Spleen (tissue), 7 donors: ENCODE measurements around the gene CLIP2.
"Not testable (repeated sequence)": the region's sequence is repeated elsewhere in the genome, so short reads cannot be mapped to it uniquely, and the experiment has no call there.

ENCODE experiments used
- CTCF ChIP-seq, 11 experiments: fragments of 200-600 bp in 7 of 11; fragments of 450-650 bp in 4 of 11; sonication (generic) in 4 of 11; IDR thresholded peaks in 8 of 11; conservative IDR thresholded peaks in 3 of 11; 1 replicate in 7 of 11; 2 replicates in 4 of 11; pipeline versions ENCODE4 v1.4.0 to v1.8.0; 2016 to 2021; ENCODE audit warnings: antibody characterized with exemption in 11 of 11, inconsistent platforms in 4 of 11, mild to moderate bottlenecking in 1 of 11
- POLR2A ChIP-seq, 3 donors: fragments of 450-650 bp; IDR thresholded peaks; one replicate each; pipeline ENCODE4 v1.5.1; 2017; ENCODE audit warnings: antibody characterized with exemption in 3 of 3, mild to moderate bottlenecking in 1 of 3
- POLR2AphosphoS5 ChIP-seq, 3 donors: sonication (generic); formaldehyde crosslinking; IDR thresholded peaks; one replicate each; pipeline ENCODE4 v1.5.1; 2017; ENCODE audit warnings: antibody characterized with exemption in 3 of 3
- donor health status: DM: no; HTN: no; CAD: no; lungs with moderate emphysema.
- donor health status: DM: no; HTN: no; CAD: no.
- donor health status: DM: no; HTN: no; CAD: no.

DNA sequence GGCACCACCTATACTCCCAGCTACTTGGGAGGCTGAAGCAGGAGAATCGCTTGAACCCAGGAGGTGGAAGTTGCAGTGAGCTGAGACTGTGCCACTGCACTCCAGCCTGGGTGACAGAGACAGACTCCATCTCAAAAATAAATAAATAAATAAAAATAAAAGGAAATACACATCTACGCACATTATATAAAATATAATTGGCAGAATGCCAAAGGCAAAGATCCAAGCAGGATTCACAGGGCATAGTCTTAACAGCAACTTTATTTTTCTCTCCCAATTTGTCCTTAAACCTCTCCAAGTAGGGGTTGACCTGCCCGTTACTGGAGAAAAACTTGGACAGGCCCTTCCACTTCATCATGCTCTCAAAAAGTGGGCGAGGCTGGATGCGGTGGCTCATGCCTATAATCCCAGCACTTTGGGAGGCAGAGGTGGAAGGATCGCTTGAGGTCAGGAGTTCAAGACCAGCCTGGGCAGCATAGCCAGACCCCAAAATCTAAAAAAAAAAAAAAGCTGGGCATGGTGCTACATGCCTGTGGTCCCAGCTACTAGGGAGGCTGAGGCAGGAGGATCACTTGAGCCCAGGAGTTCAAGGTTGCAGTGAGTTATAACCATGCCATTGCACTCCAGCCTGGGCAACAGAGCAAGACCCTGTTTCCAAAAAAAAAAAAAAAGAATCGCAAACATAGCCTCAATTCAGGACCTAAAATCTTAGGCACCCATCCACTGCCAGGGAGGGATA, 125.6 kb downstream of the CLIP2 start:
- not testable (repeated sequence) for TF ChIP-seq CTCF (IDR thresholded peaks at IDR 0.05 in 8 of 11, conservative IDR thresholded peaks at IDR 0.05 in 3 of 11); POLR2A (IDR thresholded peaks at IDR 0.05); POLR2AphosphoS5 (IDR thresholded peaks at IDR 0.05)
